Astrocyte of the spinal cord (primary cell): ENCODE data around the gene SCN4B.

Experiments
- DNase-seq: peaks from one replicate; pipeline ENCODE4 v3.0.0; 2011; ENCODE audit warnings: low read depth, low spot score
- H3K4me3 ChIP-seq: 2 replicates; pipeline ENCODE4 v1.5.1; 2011; ENCODE audit warnings: low read depth, mild to moderate bottlenecking, low read length, moderate library complexity
- CTCF ChIP-seq: IDR thresholded peaks from 2 replicates; pipeline ENCODE4 v1.5.1; 2012; ENCODE audit warnings: low read depth, mild to moderate bottlenecking, low read length, inconsistent platforms
- in situ Hi-C: cut with HindIII; loops from 2 replicates; pipeline ENCODE4 v1.10.0; 2017; ENCODE audit warnings: low sequenced_read_pairs

Gene SCN4B

GRCh38 chr11:118095493-118095892 lies 57.1 kb downstream of the SCN4B start:
- no peak overlapping the region for H3K4me3 ChIP-seq
- no peak for TF ChIP-seq CTCF
- no peak for DNase-seq
- in situ Hi-C loops, result no loop called here

GRCh38 chr11:118092907-118093571 lies 59.6 kb downstream of the SCN4B start:
- in situ Hi-C loops, result no loop called here
- DNase-seq, result no peak
- no peak for TF ChIP-seq CTCF
- no peak overlapping the region for H3K4me3 ChIP-seq

- H3K4me3 ChIP-seq, result no peak overlapping the region
- TF ChIP-seq CTCF, result no peak
- in situ Hi-C loops, result no loop called here
- DNase-seq, result no peak
Measured at GRCh38 chr11:118091690-118092089, 60.9 kb downstream of the SCN4B start.

- no peak for DNase-seq
- in situ Hi-C loops, result no loop called here
- no peak overlapping the region for H3K4me3 ChIP-seq
- no peak for TF ChIP-seq CTCF
Measured at GRCh38 chr11:118090545-118091162, 62.0 kb downstream of the SCN4B start.

- DNase-seq, result peak; percentile 26
- TF ChIP-seq CTCF, result no peak
- no peak overlapping the region for H3K4me3 ChIP-seq
- in situ Hi-C loops, result no loop called here
Measured at GRCh38 chr11:118088531-118088930, 64.1 kb downstream of the SCN4B start.

GRCh38 chr11:118087931-118088330 lies 64.7 kb downstream of the SCN4B start:
- in situ Hi-C loops, result no loop called here
- no peak overlapping the region for H3K4me3 ChIP-seq
- no peak for DNase-seq
- TF ChIP-seq CTCF, result no peak
